Endothelial cell of umbilical vein (primary cell): ENCODE data around the gene MYCT1. TPM values are rescaled to one million over a fixed set of nuclear protein-coding genes. Genes with fewer than 3 reads are reported as not detected.

Experiments used
- BruUV-seq: library from RNA; stranded (reverse); fragments of 400-500 nt; replicated peaks from 2 replicates; lab custom pipeline; 2021; lab: Mats Ljungman, UMichigan
- CTCF ChIA-PET: fragments of 300-600, 350-600 bp; sonication (Branson Sonifier 250); formaldehyde crosslinking; loops from one replicate; lab custom pipeline; 2021; ENCODE audit warnings: antibody characterized with exemption, inconsistent platforms; lab: Charles Lee
- POLR2A ChIA-PET: fragments of 300-600, 350-600 bp; sonication (Branson Sonifier 250); formaldehyde crosslinking; loops from one replicate; lab custom pipeline; 2021; ENCODE audit warnings: antibody characterized with exemption, inconsistent platforms; lab: Charles Lee
- DNase-seq: peaks from one replicate; pipeline ENCODE4 v3.0.0-alpha.2; 2011; ENCODE audit warnings: low read depth, low spot score
- FAIRE-seq: peaks from 2 replicates; lab custom pipeline; 2011; peaks lifted over from hg19 to GRCh38; lab: Jason Lieb, UNC
- H2AFZ ChIP-seq: 2 replicates; pipeline ENCODE4 v1.6.0; 2012; ENCODE audit warnings: low read depth, low read length, control low read depth, inconsistent platforms
- H3K27ac ChIP-seq: 2 replicates; pipeline ENCODE4 v1.5.1; 2011; ENCODE audit warnings: low read depth, mild to moderate bottlenecking, control low read depth, low read length, moderate library complexity; ENCODE audit not compliant: insufficient read depth
- H3K27me3 ChIP-seq, 2 experiments: 2 replicates each; pipeline versions ENCODE4 v1.6.0 to v1.6.1; 2011; ENCODE audit warnings: low read length in 2 of 2, mixed read lengths in 1 of 2; ENCODE audit not compliant: control insufficient read depth in 2 of 2, insufficient read depth in 2 of 2
- H3K36me3 ChIP-seq, 2 experiments: 2 replicates in 1 of 2; 3 replicates in 1 of 2; pipeline ENCODE4 v1.5.1; 2011; ENCODE audit warnings: low read length in 2 of 2, mild to moderate bottlenecking in 1 of 2, moderate library complexity in 1 of 2; ENCODE audit not compliant: control insufficient read depth in 2 of 2, insufficient read depth in 2 of 2; ENCODE audit errors: extremely low read depth in 1 of 2
- H3K4me1 ChIP-seq: 3 replicates; pipeline ENCODE4 v1.5.1; 2011; ENCODE audit warnings: mild to moderate bottlenecking, low read length; ENCODE audit not compliant: control insufficient read depth, insufficient read depth; ENCODE audit errors: extremely low read depth
- H3K4me2 ChIP-seq: 2 replicates; pipeline ENCODE4 v1.6.1; 2011; ENCODE audit warnings: low read length, control low read depth, mixed read lengths; ENCODE audit not compliant: insufficient read depth
- H3K4me3 ChIP-seq, 3 experiments: fragments of 200-600 bp in 1 of 3; sonication (generic), shearing (Covaris generic) in 1 of 3; replicated peaks in 1 of 3; 2 replicates each; pipeline ENCODE4 v1.5.1; 2011 to 2016; ENCODE audit warnings: control low read depth in 3 of 3, low read length in 3 of 3, mild to moderate bottlenecking in 2 of 3, inconsistent platforms in 1 of 3, low read depth in 1 of 3, moderate library complexity in 1 of 3; ENCODE audit not compliant: insufficient read depth in 1 of 3
- H3K79me2 ChIP-seq: 2 replicates; pipeline ENCODE4 v1.6.0; 2012; ENCODE audit warnings: low read length, inconsistent platforms; ENCODE audit not compliant: control insufficient read depth, insufficient read depth
- H3K9ac ChIP-seq: replicated peaks from 2 replicates; pipeline ENCODE3; 2011; ENCODE audit warnings: low read length, control low read depth; ENCODE audit not compliant: insufficient read depth; ENCODE audit errors: extremely low read depth
- H3K9me1 ChIP-seq: replicated peaks from 3 replicates; pipeline ENCODE4 v1.6.0; 2011; ENCODE audit warnings: mild to moderate bottlenecking, low read length; ENCODE audit not compliant: control insufficient read depth, insufficient read depth; ENCODE audit errors: extremely low read depth
- H3K9me3 ChIP-seq: replicated peaks from 2 replicates; pipeline ENCODE4 v1.5.1; 2012; ENCODE audit warnings: low read length, inconsistent platforms; ENCODE audit not compliant: control insufficient read depth, insufficient read depth
- H4K20me1 ChIP-seq: replicated peaks from 2 replicates; pipeline ENCODE3; 2011; ENCODE audit warnings: mild to moderate bottlenecking, low read length; ENCODE audit not compliant: control insufficient read depth, insufficient read depth; ENCODE audit errors: extremely low read depth
- CTCF ChIP-seq, 2 donors: IDR thresholded peaks; 1 replicate in 1 of 2; 2 replicates in 1 of 2; pipeline ENCODE4 v1.5.1; 2011; ENCODE audit warnings: low read length in 2 of 2, mild to moderate bottlenecking in 2 of 2, moderate library complexity in 2 of 2, control low read depth in 1 of 2, inconsistent platforms in 1 of 2, low read depth in 1 of 2; ENCODE audit not compliant: insufficient read depth in 1 of 2; ENCODE audit errors: extremely low read depth in 1 of 2
- EZH2 ChIP-seq: IDR thresholded peaks from 2 replicates; pipeline ENCODE4 v1.6.1; 2012; ENCODE audit warnings: borderline replicate concordance, low read depth, mild to moderate bottlenecking, moderate library complexity, low read length, inconsistent platforms; ENCODE audit not compliant: severe bottlenecking
- FOS ChIP-seq: IDR thresholded peaks from 2 replicates; pipeline ENCODE4 v1.6.1; 2011; ENCODE audit warnings: mild to moderate bottlenecking, low read length, moderate library complexity, borderline replicate concordance; ENCODE audit not compliant: insufficient read depth
- GATA2 ChIP-seq: IDR thresholded peaks from 2 replicates; pipeline ENCODE4 v1.7.0; 2011; ENCODE audit warnings: low read depth, mild to moderate bottlenecking, moderate library complexity, mixed read lengths, low read length; ENCODE audit not compliant: insufficient read length, insufficient read depth
- JUN ChIP-seq: IDR thresholded peaks from 2 replicates; pipeline ENCODE4 v1.6.1; 2011; ENCODE audit warnings: borderline replicate concordance, low read depth; ENCODE audit not compliant: insufficient read length, insufficient read depth
- MAX ChIP-seq: IDR thresholded peaks from 2 replicates; pipeline ENCODE4 v1.6.1; 2011; ENCODE audit not compliant: insufficient read depth, insufficient read length
- MYC ChIP-seq: IDR thresholded peaks from one replicate; pipeline ENCODE4 v1.6.1; 2011; ENCODE audit warnings: mild to moderate bottlenecking, low read depth, low read length
- POLR2A ChIP-seq: IDR thresholded peaks from 2 replicates; pipeline ENCODE4 v1.6.1; 2012; ENCODE audit warnings: low read depth, mild to moderate bottlenecking, control low read depth, low read length
- POLR2AphosphoS5 ChIP-seq: IDR thresholded peaks from 2 replicates; pipeline ENCODE4 v1.6.1; 2012; ENCODE audit warnings: low read depth, mild to moderate bottlenecking, control low read depth, low read length, moderate library complexity; ENCODE audit not compliant: insufficient read depth
- dilution Hi-C: fragments of 300-500 bp; cut with MboI; formaldehyde crosslinking; loops from one replicate; pipeline ENCODE4 v1.15.0; 2019; ENCODE audit warnings: low sequenced_read_pairs; ENCODE audit not compliant: extremely low pct_ligation_motif_present
- intact Hi-C: fragments of 100-400 bp; cut with micrococcal nuclease; formaldehyde crosslinking; loops from one replicate; pipeline ENCODE4 v1.10.0; 2022
- polyA plus RNA-seq, 4 experiments: library from polyadenylated mRNA; depleted of rRNA in 3 of 4; stranded (reverse) in 3 of 4; unstranded in 1 of 4; fragments of >200 nt; gene quantifications; 2 replicates each; pipeline versions ENCODE4 v1.2.1 to v1.2.3, GENCODE V29; 2011 to 2012; ENCODE audit warnings: missing spikeins in 1 of 4
- total RNA-seq: library from RNA; stranded (reverse); gene quantifications from 2 replicates; pipeline ENCODE4 v1.2.3, GENCODE V29; 2021

MYCT1 gene
- total and polyA plus RNA-seq, 2 donors (not counting 3 experiments of a cell fraction or from before 2014, with no cell fraction given), result 110 to 119 TPM

GRCh38 chr6:152720974-152721373 lies 23.3 kb downstream of the MYCT1 start:
- intact Hi-C loops, result loop anchor here (1.0 kb wide), 3 partner anchors 19 to 48 kb away; partner anchors contain the start of gene MYCT1
- peak overlapping the region; percentile 86 for H3K27ac ChIP-seq
- FAIRE-seq, result peak; percentile 59
- peaks cover 67% of the 10 kb centered on the region for H3K79me2 ChIP-seq
- CTCF ChIA-PET, result interaction anchor here (1.1 to 2.8 kb wide), 7 partner anchors 9 to 227 kb away, joined by 3 to 16 read pairs (median 5); no protein-coding TSS in a partner anchor
- no peak overlapping the region for H2AFZ ChIP-seq
- POLR2A ChIA-PET, result interaction anchor here (3.2 kb wide), 1 partner anchor 20 kb away, joined by 15 read pairs; no protein-coding TSS in a partner anchor
- H3K27me3 ChIP-seq, result no peaks in the 10 kb centered on the region
- H3K4me1 ChIP-seq, result peaks cover 43% of the 10 kb centered on the region
- H3K9me3 ChIP-seq, result no peaks in the 10 kb centered on the region
- peak; percentile 81 for DNase-seq
- dilution Hi-C loops, result no loop called here
- H4K20me1 ChIP-seq, result peaks cover 2% of the 10 kb centered on the region
- TF ChIP-seq MYC (no peak), GATA2 (peak; percentile 70), MAX (no peak), EZH2 (no peak), POLR2A (peak; percentile 22), CTCF (IDR thresholded peaks at IDR 0.05; ENCODE audit: extremely low read depth in 1 of 2, insufficient read depth in 1 of 2, low read depth in 1 of 2, low read length in 2 of 2) (no peak), FOS (peak; percentile 74), JUN (peak; percentile 65), POLR2AphosphoS5 (peak; percentile 83)
- H3K9ac ChIP-seq, result peak overlapping the region; percentile 25
- H3K4me2 ChIP-seq, result peak overlapping the region; percentile 12
- no peaks in the 10 kb centered on the region for H3K9me1 ChIP-seq
- H3K4me3 ChIP-seq, result no peak overlapping the region
- H3K36me3 ChIP-seq, result peaks cover 10 to 15% of the 10 kb centered on the region in 2 experiments
- no TSS peak for BruUV-seq
